OCI-LY3 (cell line): ENCODE measurements around the gene SIRT3.
"Not testable (repeated sequence)": the region's sequence is repeated elsewhere in the genome, so short reads cannot be mapped to it uniquely, and the experiment has no call there.

ENCODE experiments used
- H2AFZ ChIP-seq: fragments of 200-600, 300-600 bp; shearing (Covaris generic); 2 replicates; pipeline ENCODE4 v1.6.0; 2014; ENCODE audit warnings: antibody characterized with exemption, low read depth, low read length
- H3K27ac ChIP-seq: fragments of 200-600, 300-600 bp; sonication (generic); 2 replicates; pipeline ENCODE4 v1.5.1; 2014; ENCODE audit warnings: mild to moderate bottlenecking, low read length, moderate library complexity, mixed read lengths
- H3K27me3 ChIP-seq: fragments of 200-600, 300-600 bp; sonication (generic); 2 replicates; pipeline ENCODE4 v1.6.1; 2014; ENCODE audit warnings: low read depth, low read length, mixed read lengths
- H3K36me3 ChIP-seq: fragments of 200-600, 300-600 bp; sonication (generic); replicated peaks from 2 replicates; pipeline ENCODE3; 2014; ENCODE audit warnings: low read depth, low read length, mixed read lengths
- H3K4me1 ChIP-seq: fragments of 300-600, 200-600 bp; sonication (generic); 2 replicates; pipeline ENCODE4 v1.6.1; 2014; ENCODE audit warnings: low read length, mixed read lengths
- H3K4me2 ChIP-seq: fragments of 200-600, 300-600 bp; sonication (generic); 2 replicates; pipeline ENCODE4 v1.6.1; 2014; ENCODE audit warnings: low read length, mixed read lengths
- H3K4me3 ChIP-seq: fragments of 300-600, 200-600 bp; sonication (generic); 2 replicates; pipeline ENCODE4 v1.5.1; 2014; ENCODE audit warnings: antibody characterized with exemption, mild to moderate bottlenecking, low read length, moderate library complexity
- H3K79me2 ChIP-seq: fragments of 300-600, 200-600 bp; shearing (Covaris generic); 2 replicates; pipeline ENCODE4 v1.6.1; 2014; ENCODE audit warnings: mild to moderate bottlenecking, low read length, mixed read lengths
- H3K9ac ChIP-seq: fragments of 300-600, 200-600 bp; shearing (Covaris generic); 2 replicates; pipeline ENCODE4 v1.6.0; 2014; ENCODE audit warnings: mild to moderate bottlenecking, low read length, moderate library complexity
- H3K9me3 ChIP-seq: fragments of 200-600, 300-600 bp; shearing (Covaris generic); 2 replicates; pipeline ENCODE4 v1.6.1; 2014; ENCODE audit warnings: low read length, mixed read lengths; ENCODE audit not compliant: insufficient read depth
- H4K20me1 ChIP-seq: fragments of 200-600, 300-600 bp; sonication (generic); 2 replicates; pipeline ENCODE4 v1.6.1; 2016; ENCODE audit warnings: low read length, mixed read lengths; ENCODE audit not compliant: insufficient read depth
- CTCF ChIP-seq: fragments of 200-600, 300-600 bp; sonication (generic); IDR thresholded peaks from 2 replicates; pipeline ENCODE4 v1.5.1; 2014; ENCODE audit warnings: antibody characterized with exemption, low read length, low read depth

SIRT3 gene

DNA sequence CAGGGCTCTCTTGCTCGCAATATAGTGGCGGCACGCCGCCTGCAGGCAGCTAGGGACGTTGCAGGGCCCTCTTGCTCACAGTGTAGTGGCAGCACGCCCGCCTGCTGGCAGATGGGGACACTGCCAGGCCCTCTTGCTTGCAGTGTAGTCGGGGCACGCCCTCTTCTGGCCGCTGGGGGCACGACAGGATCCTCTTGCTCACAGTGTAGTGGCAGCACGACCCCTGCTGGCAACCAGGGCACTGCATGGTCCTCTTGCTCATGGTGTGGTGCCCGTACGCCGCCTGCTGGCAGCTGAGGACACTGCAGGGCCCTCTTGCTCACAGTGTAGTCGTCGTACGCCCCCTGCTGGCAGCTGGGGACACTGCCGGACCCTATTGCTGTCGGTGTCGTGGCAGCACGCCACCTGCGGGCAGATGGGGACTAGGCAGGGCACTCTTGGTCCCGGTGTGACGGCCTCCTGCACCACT is 46.3 kb downstream of the SIRT3 start:
- H2AFZ ChIP-seq, H3K4me3 ChIP-seq, H3K36me3 ChIP-seq, H3K9ac ChIP-seq, H3K9me3 ChIP-seq, H4K20me1 ChIP-seq, H3K27ac ChIP-seq, H3K79me2 ChIP-seq, H3K4me1 ChIP-seq, H3K4me2 ChIP-seq, H3K27me3 ChIP-seq: not testable (repeated sequence)
- peak; percentile 38 for TF ChIP-seq CTCF

DNA sequence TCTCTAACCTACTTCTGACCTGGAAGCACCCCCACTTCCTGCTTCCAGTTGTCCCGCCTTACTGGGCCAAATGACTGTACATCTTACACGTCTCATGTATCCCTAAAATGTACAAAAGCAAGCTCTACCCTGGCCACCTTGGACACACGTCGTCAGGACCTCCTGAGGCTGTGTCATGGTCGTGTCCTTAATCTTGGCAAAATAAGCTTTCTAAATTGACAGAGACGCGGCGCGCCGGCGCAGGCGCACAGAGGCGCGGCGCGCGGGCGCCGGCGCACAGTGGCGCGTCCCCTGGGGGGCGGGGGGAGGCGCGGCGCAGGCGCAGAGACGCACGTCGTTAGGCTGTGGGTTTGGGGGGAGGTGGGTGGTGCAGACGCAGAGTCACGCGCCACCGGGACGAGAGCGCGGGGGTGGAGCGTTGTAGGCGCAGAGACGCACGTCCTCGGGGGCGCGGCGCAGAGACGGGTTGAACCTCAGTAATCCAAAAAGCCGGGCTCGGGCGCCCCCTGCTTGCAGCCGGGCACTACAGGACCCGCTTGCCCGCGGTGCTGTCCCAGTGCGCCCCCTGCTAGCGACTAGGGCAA is 46.9 kb downstream of the SIRT3 start:
- not testable (repeated sequence) for H3K27me3 ChIP-seq, H4K20me1 ChIP-seq, H3K9me3 ChIP-seq, H3K9ac ChIP-seq, H3K4me2 ChIP-seq, H2AFZ ChIP-seq, H3K4me1 ChIP-seq, H3K36me3 ChIP-seq, H3K79me2 ChIP-seq
- Histone ChIP-seq H3K27ac (peak overlapping the region; percentile 49), H3K4me3 (peak overlapping the region; percentile 50; the same call in 1 of the 2 replicates)

DNA sequence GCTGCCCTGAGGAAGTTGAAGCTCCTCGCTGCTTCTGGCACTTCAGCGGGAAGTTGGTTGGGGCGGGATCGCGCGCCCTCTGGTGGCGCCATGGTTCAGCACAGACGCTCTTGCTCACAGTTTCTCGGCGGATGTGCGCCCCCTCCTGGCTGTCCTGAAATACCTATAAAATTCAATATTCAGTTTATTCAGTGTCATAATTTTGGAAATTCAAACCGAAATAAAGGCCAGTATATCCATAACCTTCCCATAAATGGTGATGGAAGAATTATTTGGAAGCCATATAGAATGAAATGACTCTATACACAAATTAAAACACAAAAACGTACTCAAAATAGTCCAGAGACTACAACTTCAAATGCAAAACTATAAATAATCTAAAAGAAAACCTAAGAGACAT is 55.9 kb downstream of the SIRT3 start:
- not testable (repeated sequence) for H3K9ac ChIP-seq, H3K4me2 ChIP-seq, H4K20me1 ChIP-seq, H3K27me3 ChIP-seq, H3K36me3 ChIP-seq, H3K9me3 ChIP-seq, H3K27ac ChIP-seq, H2AFZ ChIP-seq, H3K79me2 ChIP-seq, H3K4me1 ChIP-seq, H3K4me3 ChIP-seq
- peak; percentile 26; the same call in 1 of the 2 replicates for TF ChIP-seq CTCF
